Spleen (tissue), 11 donors: Measurements from ENCODE around the gene RASSF10. TPM values are rescaled to one million over a fixed set of nuclear protein-coding genes. Genes with fewer than 3 reads are reported as not detected.

Experiments used
- DNase-seq: peaks from one replicate; pipeline ENCODE4 v3.0.0-alpha.2; 2020
- H3K27ac ChIP-seq, 8 donors: fragments of 200-600 bp; sonication (generic) in 7 of 8; 1 replicate in 4 of 8; 2 replicates in 4 of 8; pipeline versions ENCODE4 v1.5.0 to v1.8.0; 2016 to 2021; ENCODE audit warnings: inconsistent platforms in 4 of 8, mild to moderate bottlenecking in 4 of 8, moderate library complexity in 1 of 8
- H3K27me3 ChIP-seq, 7 donors: fragments of 200-600 bp; sonication (generic) in 6 of 7; replicated peaks in 1 of 7; 1 replicate in 4 of 7; 2 replicates in 3 of 7; pipeline versions ENCODE4 v1.5.0 to v1.8.0; 2016 to 2021; ENCODE audit warnings: inconsistent platforms in 3 of 7, mild to moderate bottlenecking in 1 of 7
- H3K36me3 ChIP-seq, 6 donors: fragments of 200-600 bp; sonication (generic) in 5 of 6; 1 replicate in 4 of 6; 2 replicates in 2 of 6; pipeline versions ENCODE4 v1.5.0 to v1.8.0; 2016 to 2021; ENCODE audit warnings: inconsistent platforms in 2 of 6
- H3K4me1 ChIP-seq, 6 donors: fragments of 200-600 bp; sonication (generic) in 5 of 6; 1 replicate in 3 of 6; 2 replicates in 3 of 6; pipeline versions ENCODE4 v1.5.0 to v1.8.0; 2016 to 2021; ENCODE audit warnings: inconsistent platforms in 3 of 6
- H3K4me3 ChIP-seq, 8 donors: fragments of 200-600 bp; sonication (generic) in 7 of 8; 1 replicate in 4 of 8; 2 replicates in 4 of 8; pipeline versions ENCODE4 v1.5.0 to v1.8.0; 2016 to 2021; ENCODE audit warnings: inconsistent platforms in 4 of 8, mild to moderate bottlenecking in 4 of 8, moderate library complexity in 2 of 8
- H3K9me3 ChIP-seq, 8 donors: fragments of 200-600 bp; sonication (generic) in 7 of 8; 1 replicate in 4 of 8; 2 replicates in 4 of 8; pipeline versions ENCODE4 v1.5.0 to v1.8.0; 2016 to 2021; ENCODE audit warnings: inconsistent platforms in 4 of 8
- POLR2A ChIP-seq, 3 donors: fragments of 450-650 bp; IDR thresholded peaks; one replicate each; pipeline ENCODE4 v1.5.1; 2017; ENCODE audit warnings: antibody characterized with exemption in 3 of 3, mild to moderate bottlenecking in 1 of 3
- POLR2AphosphoS5 ChIP-seq, 3 donors: sonication (generic); formaldehyde crosslinking; IDR thresholded peaks; one replicate each; pipeline ENCODE4 v1.5.1; 2017; ENCODE audit warnings: antibody characterized with exemption in 3 of 3
- WGBS, 5 donors: extraction: QIAGEN DNeasy Blood & Tissue Kit in 3 of 5; methylation state at CpG; one replicate each; pipeline versions ENCODE4 v1.1.5 to v1.1.7; 2013 to 2018; 5-methylcytosine and 5-hydroxymethylcytosine counted together
- intact Hi-C: fragments of 100-400 bp; cut with DNase I; formaldehyde crosslinking; loops from one replicate; pipeline ENCODE4 v1.15.0; 2023; ENCODE audit warnings: low total_unique reads
- polyA plus RNA-seq, 3 donors: library from polyadenylated mRNA; stranded (reverse); fragments of 200-250 nt; gene quantifications; one replicate each; pipeline ENCODE4 v1.2.1, GENCODE V29; 2013
- total RNA-seq, 7 donors: library from RNA; depleted of rRNA in 3 of 7; stranded (reverse); fragments of >200 nt in 3 of 7; fragmentation: NEBNext Ultra II Directional in 4 of 7; extraction: Animal tissue kit (Norgen Biotek cat#: 25700) in 4 of 7; gene quantifications; one replicate each; pipeline versions ENCODE4 v1.1.0 to v1.2.1, GENCODE V29; 2016 to 2021
- TF ChIP-seq, protein P1 (sequence below), 11 experiments: fragments of 200-600 bp in 7 of 11; fragments of 450-650 bp in 4 of 11; sonication (generic) in 4 of 11; IDR thresholded peaks in 8 of 11; conservative IDR thresholded peaks in 3 of 11; 1 replicate in 7 of 11; 2 replicates in 4 of 11; pipeline versions ENCODE4 v1.4.0 to v1.8.0; 2016 to 2021; ENCODE audit warnings: antibody characterized with exemption in 11 of 11, inconsistent platforms in 4 of 11, mild to moderate bottlenecking in 1 of 11
- donor health status: healthy with polysubstance abuse.
- donor health status: DM: no; HTN: no; CAD: no; lungs with moderate emphysema.
- donor health status: DM: no; HTN: no; CAD: no.
- donor health status: Bipolar disorder and iron deficiency.
- donor health status: healthy.
- donor health status: DM: no; HTN: no; CAD: no.
- donor health status: DM: yes; HTN: yes; CAD: no.

RASSF10 gene
- total and polyA plus RNA-seq, 10 donors: not detected

- 69 to 87% (median 74%) methylated on average over 5 of the region's 5 CpGs for WGBS, 5 donors
- H3K27me3 ChIP-seq: peaks cover 0 to 20% (median 0%) of the 10 kb centered on the region in 7 donors
- no peaks in the 10 kb centered on the region for H3K9me3 ChIP-seq
- H3K4me1 ChIP-seq: no peaks in the 10 kb centered on the region
- H3K27ac ChIP-seq: no peak overlapping the region
- no peaks in the 10 kb centered on the region for H3K36me3 ChIP-seq
- intact Hi-C loops: no loop called here
- H3K4me3 ChIP-seq: no peak overlapping the region
- DNase-seq: no peak
- TF ChIP-seq POLR2AphosphoS5 (IDR thresholded peaks at IDR 0.05) (no peak), POLR2A (IDR thresholded peaks at IDR 0.05) (no peak)
- TF ChIP-seq, protein P1, sequence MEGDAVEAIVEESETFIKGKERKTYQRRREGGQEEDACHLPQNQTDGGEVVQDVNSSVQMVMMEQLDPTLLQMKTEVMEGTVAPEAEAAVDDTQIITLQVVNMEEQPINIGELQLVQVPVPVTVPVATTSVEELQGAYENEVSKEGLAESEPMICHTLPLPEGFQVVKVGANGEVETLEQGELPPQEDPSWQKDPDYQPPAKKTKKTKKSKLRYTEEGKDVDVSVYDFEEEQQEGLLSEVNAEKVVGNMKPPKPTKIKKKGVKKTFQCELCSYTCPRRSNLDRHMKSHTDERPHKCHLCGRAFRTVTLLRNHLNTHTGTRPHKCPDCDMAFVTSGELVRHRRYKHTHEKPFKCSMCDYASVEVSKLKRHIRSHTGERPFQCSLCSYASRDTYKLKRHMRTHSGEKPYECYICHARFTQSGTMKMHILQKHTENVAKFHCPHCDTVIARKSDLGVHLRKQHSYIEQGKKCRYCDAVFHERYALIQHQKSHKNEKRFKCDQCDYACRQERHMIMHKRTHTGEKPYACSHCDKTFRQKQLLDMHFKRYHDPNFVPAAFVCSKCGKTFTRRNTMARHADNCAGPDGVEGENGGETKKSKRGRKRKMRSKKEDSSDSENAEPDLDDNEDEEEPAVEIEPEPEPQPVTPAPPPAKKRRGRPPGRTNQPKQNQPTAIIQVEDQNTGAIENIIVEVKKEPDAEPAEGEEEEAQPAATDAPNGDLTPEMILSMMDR (IDR thresholded peaks at IDR 0.05 in 8 of 11, conservative IDR thresholded peaks at IDR 0.05 in 3 of 11): no peak
These were observed 36.6 kb downstream of the RASSF10 start for GRCh38 chr11:13045734-13046133.

GRCh38 chr11:13046637-13047570, 37.8 kb downstream of the RASSF10 start:
- DNase-seq: no peak
- Histone ChIP-seq H3K9me3 (no peaks in the 10 kb centered on the region), H3K4me1 (no peaks in the 10 kb centered on the region), H3K27ac (no peak overlapping the region), H3K36me3 (no peaks in the 10 kb centered on the region), H3K4me3 (no peak overlapping the region), H3K27me3 (peaks cover 0 to 20% (median 0%) of the 10 kb centered on the region in 7 donors)
- TF ChIP-seq, protein P1 (IDR thresholded peaks at IDR 0.05 in 8 of 11, conservative IDR thresholded peaks at IDR 0.05 in 3 of 11): no peak
- TF ChIP-seq POLR2A (IDR thresholded peaks at IDR 0.05): no peak
- TF ChIP-seq POLR2AphosphoS5 (IDR thresholded peaks at IDR 0.05): no peak
- WGBS, 5 donors: 71 to 77% (median 76%) methylated on average over 10 of the region's 10 CpGs
- intact Hi-C loops: no loop called here

DNA sequence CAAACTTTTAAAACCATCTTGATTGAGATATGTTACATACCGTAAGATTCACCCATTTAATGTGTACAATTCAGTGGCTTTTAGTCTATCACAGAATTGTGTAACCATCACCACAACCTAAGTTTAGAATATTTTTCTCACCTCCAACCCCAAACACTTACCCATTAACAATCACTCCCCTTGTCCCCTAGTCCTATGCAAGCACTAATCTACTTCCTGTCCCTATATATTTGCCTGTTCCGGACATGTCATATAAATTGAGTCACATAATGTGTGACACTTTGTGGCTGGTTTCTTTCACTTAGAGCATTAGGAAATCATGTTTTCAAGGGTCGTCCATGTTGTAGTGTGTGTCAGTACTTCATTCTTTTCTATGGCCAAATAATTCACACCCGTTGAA, 38.8 kb downstream of the RASSF10 start:
- Histone ChIP-seq H3K4me1 (no peaks in the 10 kb centered on the region), H3K4me3 (no peak overlapping the region), H3K36me3 (no peaks in the 10 kb centered on the region), H3K27ac (no peak overlapping the region), H3K9me3 (no peaks in the 10 kb centered on the region), H3K27me3 (peaks cover 0 to 27% (median 0%) of the 10 kb centered on the region in 7 donors)
- 62 to 78% (median 76%) methylated on average over 4 of the region's 4 CpGs for WGBS, 5 donors
- no peak for DNase-seq
- intact Hi-C loops: no loop called here
- TF ChIP-seq POLR2A (IDR thresholded peaks at IDR 0.05): no peak
- TF ChIP-seq POLR2AphosphoS5 (IDR thresholded peaks at IDR 0.05): no peak
- TF ChIP-seq, protein P1 (IDR thresholded peaks at IDR 0.05 in 8 of 11, conservative IDR thresholded peaks at IDR 0.05 in 3 of 11): no peak

GRCh38 chr11:13051257-13051656, 42.1 kb downstream of the RASSF10 start:
- Histone ChIP-seq H3K4me1 (no peaks in the 10 kb centered on the region), H3K27me3 (peaks cover 0 to 34% (median 0%) of the 10 kb centered on the region in 7 donors), H3K9me3 (no peaks in the 10 kb centered on the region), H3K27ac (no peak overlapping the region), H3K4me3 (no peak overlapping the region), H3K36me3 (no peaks in the 10 kb centered on the region)
- 68 to 100% (median 88%) methylated on average over 2 of the region's 2 CpGs for WGBS, 5 donors
- no peak for TF ChIP-seq POLR2A (IDR thresholded peaks at IDR 0.05)
- TF ChIP-seq, protein P1 (IDR thresholded peaks at IDR 0.05 in 8 of 11, conservative IDR thresholded peaks at IDR 0.05 in 3 of 11): no peak
- TF ChIP-seq POLR2AphosphoS5 (IDR thresholded peaks at IDR 0.05): no peak
- DNase-seq: no peak
- intact Hi-C loops: no loop called here
